Naive thymus-derived CD4-positive, alpha-beta T cell (primary cell): ENCODE results near the gene WNT4. TPM values are rescaled to one million over a fixed set of nuclear protein-coding genes. Genes with fewer than 3 reads are reported as not detected.

Experiments used
- ATAC-seq: fragments of 150-1000 bp; cut with Tn5 transposase; 2 replicates; pipeline ENCODE4 v1.10.0; 2021; ENCODE audit warnings: mild to moderate bottlenecking, moderate library complexity
- CTCF ChIA-PET: fragments of 350-600 bp; sonication (Branson Sonifier 250); formaldehyde crosslinking; loops from one replicate; lab custom pipeline; 2021; ENCODE audit warnings: antibody characterized with exemption; lab: Charles Lee
- POLR2A ChIA-PET: fragments of 350-600 bp; sonication (Branson Sonifier 250); formaldehyde crosslinking; loops from one replicate; lab custom pipeline; 2021; ENCODE audit warnings: antibody characterized with exemption, inconsistent platforms; lab: Charles Lee
- DNase-seq, 9 donors: peaks; one replicate each; pipeline versions ENCODE4 v3.0.0 to v3.0.0-alpha.2; 2020 to 2022; ENCODE audit warnings: mixed read lengths in 1 of 9
- H3K27ac ChIP-seq: one replicate; pipeline ENCODE4 v1.7.0; 2013; ENCODE audit warnings: mild to moderate bottlenecking, low read depth, low read length, moderate library complexity
- H3K27me3 ChIP-seq, 2 donors: one replicate each; pipeline ENCODE4 v1.7.0; 2013; ENCODE audit warnings: low read length in 2 of 2, mild to moderate bottlenecking in 2 of 2, moderate library complexity in 2 of 2; ENCODE audit not compliant: control insufficient read depth in 2 of 2, insufficient read depth in 2 of 2
- H3K36me3 ChIP-seq, 3 experiments: 1 replicate in 2 of 3; 2 replicates in 1 of 3; pipeline ENCODE4 v1.7.0; 2013; ENCODE audit warnings: low read length in 3 of 3, mild to moderate bottlenecking in 3 of 3, moderate library complexity in 1 of 3; ENCODE audit not compliant: insufficient read depth in 3 of 3, control insufficient read depth in 2 of 3
- H3K4me1 ChIP-seq, 2 donors: one replicate each; pipeline ENCODE4 v1.7.0; 2013; ENCODE audit warnings: low read length in 2 of 2, mild to moderate bottlenecking in 2 of 2, moderate library complexity in 1 of 2; ENCODE audit not compliant: control insufficient read depth in 2 of 2, insufficient read depth in 2 of 2
- H3K4me3 ChIP-seq: 2 replicates; pipeline ENCODE4 v1.7.0; 2013; ENCODE audit warnings: mild to moderate bottlenecking, low read length
- H3K9me3 ChIP-seq, 3 experiments: 1 replicate in 2 of 3; 2 replicates in 1 of 3; pipeline ENCODE4 v1.7.0; 2013; ENCODE audit warnings: low read length in 3 of 3; ENCODE audit not compliant: control insufficient read depth in 2 of 3
- H3K27ac Mint-ChIP-seq, 9 donors: one replicate each; pipeline ENCODE4 v1.8.0; 2020 to 2022; ENCODE audit warnings: mixed read lengths in 9 of 9, mild to moderate bottlenecking in 8 of 9, moderate library complexity in 5 of 9, inconsistent platforms in 2 of 9
- H3K27me3 Mint-ChIP-seq, 5 donors: one replicate each; pipeline ENCODE4 v1.8.0; 2021 to 2022; ENCODE audit warnings: mixed read lengths in 5 of 5, mild to moderate bottlenecking in 1 of 5
- H3K36me3 Mint-ChIP-seq, 5 donors: one replicate each; pipeline ENCODE4 v1.8.0; 2020 to 2022; ENCODE audit warnings: mixed read lengths in 5 of 5, mild to moderate bottlenecking in 3 of 5, inconsistent platforms in 1 of 5
- H3K4me1 Mint-ChIP-seq, 7 donors: one replicate each; pipeline ENCODE4 v1.8.0; 2020 to 2022; ENCODE audit warnings: mixed read lengths in 7 of 7, mild to moderate bottlenecking in 3 of 7, inconsistent platforms in 1 of 7
- H3K4me3 Mint-ChIP-seq, 10 donors: one replicate each; pipeline ENCODE4 v1.8.0; 2020 to 2022; ENCODE audit warnings: mild to moderate bottlenecking in 10 of 10, mixed read lengths in 10 of 10, moderate library complexity in 6 of 10, inconsistent platforms in 2 of 10
- H3K9me3 Mint-ChIP-seq, 11 donors: one replicate each; pipeline ENCODE4 v1.8.0; 2020 to 2022; ENCODE audit warnings: mixed read lengths in 11 of 11, mild to moderate bottlenecking in 4 of 11, inconsistent platforms in 1 of 11, moderate library complexity in 1 of 11
- intact Hi-C, 2 donors: fragments of 100-400 bp; cut with micrococcal nuclease; formaldehyde crosslinking; loops; one replicate each; pipeline ENCODE4 v1.15.1; 2023
- polyA plus RNA-seq, 2 donors: library from polyadenylated mRNA; unstranded; fragments of 300-500 nt; fragmentation: Illumina TruSeq; gene quantifications; one replicate each; pipeline ENCODE4 v1.2.3, GENCODE V29; 2021
- total RNA-seq, 6 experiments: library from RNA in 5 of 6; stranded (reverse) in 5 of 6; gene quantifications; 1 replicate in 5 of 6; 2 replicates in 1 of 6; pipeline ENCODE4 v1.2.3 and lab custom pipeline; 2021 to 2026

Gene WNT4
- total and polyA plus RNA-seq, 7 experiments from 2014 or later = 0.05 TPM; not detected in 6

DNA sequence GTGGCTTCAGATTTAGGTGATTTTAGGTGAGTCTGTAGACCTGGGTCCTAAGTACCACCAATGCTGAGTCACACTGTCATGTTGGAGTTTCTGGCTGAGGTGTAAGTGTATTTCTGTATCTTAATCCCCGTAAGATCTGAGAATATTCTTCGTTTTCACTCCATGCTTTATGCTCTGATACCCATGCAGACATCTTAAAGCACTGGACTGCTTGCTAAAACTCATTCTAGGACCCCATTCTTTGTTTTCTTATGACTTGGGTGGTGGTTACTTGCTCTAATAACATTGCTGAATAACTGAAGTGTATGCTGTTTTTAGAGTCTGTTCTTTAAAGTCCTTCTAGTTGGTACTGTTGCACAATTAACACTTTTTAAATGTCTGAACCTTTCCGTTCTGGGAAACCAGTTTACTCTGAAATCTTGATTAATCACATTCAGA, 53.7 kb downstream of the WNT4 start:
- ChIA-PET CTCF (interaction anchor here (0.9 to 2.1 kb wide), 2 partner anchors 21 to 65 kb away, joined by 3 to 8 read pairs; no protein-coding TSS in a partner anchor), POLR2A (interaction anchor here (0.5 to 2.5 kb wide), 6 partner anchors 11 to 1182 kb away, joined by 3 to 13 read pairs (median 10); no protein-coding TSS in a partner anchor)
- Mint-ChIP-seq H3K4me3 (peak overlapping the region; percentile 67 to 87 (median 78)), H3K27ac (peak overlapping the region; percentile 64 to 92 (median 73)), H3K9me3 (no peaks in the 10 kb centered on the region), H3K27me3 (no peaks in the 10 kb centered on the region), H3K4me1 (peaks cover 72 to 99% (median 96%) of the 10 kb centered on the region in 7 donors), H3K36me3 (peaks cover 18 to 62% (median 22%) of the 10 kb centered on the region in 5 donors)
- Histone ChIP-seq H3K4me3 (peak overlapping the region; percentile 16), H3K27ac (peak overlapping the region; percentile 63), H3K4me1 (peaks cover 48 to 61% of the 10 kb centered on the region in 2 donors), H3K27me3 (no peaks in the 10 kb centered on the region), H3K36me3 (peaks cover 6 to 46% (median 20%) of the 10 kb centered on the region in 3 experiments), H3K9me3 (no peaks in the 10 kb centered on the region)
- intact Hi-C loops = loop anchor here (2.0 to 5.0 kb wide), 2 partner anchors 37 to 64 kb away; partner anchors contain the start of gene CDC42 (in 1 of the 2)
- no peak for DNase-seq
- no peak for ATAC-seq

DNA sequence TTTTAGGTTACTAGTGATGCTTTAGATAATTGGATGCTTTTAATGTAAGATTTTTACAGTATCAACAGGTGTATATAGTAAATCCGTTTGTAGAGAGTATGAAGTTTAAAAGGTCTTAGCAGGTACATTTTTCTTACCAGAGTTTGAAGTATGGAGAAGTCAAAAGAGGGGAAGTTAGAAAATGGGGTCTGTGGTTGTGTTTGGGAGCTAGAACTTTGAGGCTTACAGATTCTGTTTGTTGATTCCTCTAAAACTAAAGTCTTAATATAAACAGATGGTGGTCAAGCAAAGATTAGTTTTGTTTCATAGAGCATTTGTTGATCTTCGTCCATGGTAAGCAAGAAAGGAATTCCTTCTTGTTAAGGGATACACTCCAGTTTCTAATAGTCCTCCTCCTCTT, 54.6 kb downstream of the WNT4 start:
- H3K4me3 Mint-ChIP-seq = peak overlapping the region; percentile 67 to 87 (median 78)
- ChIA-PET POLR2A (interaction anchor here (1.0 kb wide), 1 partner anchor 17 kb away, joined by 3 read pairs; no protein-coding TSS in a partner anchor), CTCF (interaction anchor here (0.9 kb wide), 1 partner anchor 22 kb away, joined by 3 read pairs; no protein-coding TSS in a partner anchor)
- Histone ChIP-seq H3K27me3 (no peaks in the 10 kb centered on the region), H3K27ac (peak overlapping the region; percentile 63), H3K9me3 (no peaks in the 10 kb centered on the region), H3K36me3 (peaks cover 6 to 40% (median 14%) of the 10 kb centered on the region in 3 experiments), H3K4me3 (no peak overlapping the region), H3K4me1 (peaks cover 54 to 69% of the 10 kb centered on the region in 2 donors)
- DNase-seq (no peak), ATAC-seq (no peak)
- peak overlapping the region; percentile 64 to 92 (median 73) for H3K27ac Mint-ChIP-seq
- peaks cover 18 to 61% (median 21%) of the 10 kb centered on the region in 5 donors for H3K36me3 Mint-ChIP-seq
- no peaks in the 10 kb centered on the region for H3K9me3 Mint-ChIP-seq
- peaks cover 71 to 100% (median 96%) of the 10 kb centered on the region in 7 donors for H3K4me1 Mint-ChIP-seq
- H3K27me3 Mint-ChIP-seq = no peaks in the 10 kb centered on the region
- intact Hi-C loops = loop anchor here (1.0 to 5.0 kb wide), 3 partner anchors 10 to 64 kb away; partner anchors contain the start of gene CDC42 (in 1 of the 2)

DNA sequence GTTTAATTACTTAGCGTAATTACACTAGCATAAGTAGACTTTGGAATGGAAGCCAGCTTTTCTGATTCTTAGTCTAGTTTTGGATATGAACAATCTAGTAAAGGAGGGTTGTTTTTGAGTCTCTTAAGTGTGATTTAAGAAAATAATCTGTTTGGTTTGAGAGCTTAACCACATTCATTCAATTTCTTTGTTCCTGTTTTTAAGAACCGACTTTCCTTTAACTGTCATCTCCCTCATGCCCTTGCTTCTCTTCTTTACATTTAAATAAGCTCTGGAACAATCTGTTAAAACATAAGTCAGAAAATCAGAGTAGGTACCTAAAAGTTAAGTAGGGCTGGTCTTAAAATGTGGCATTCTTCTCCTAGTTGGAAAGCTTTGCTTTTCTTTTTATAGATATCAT, 62.7 kb downstream of the WNT4 start:
- POLR2A ChIA-PET = interaction anchor here (0.6 to 1.4 kb wide), 4 partner anchors 17 to 55 kb away, joined by 3 to 6 read pairs (median 4); no protein-coding TSS in a partner anchor
- Histone ChIP-seq H3K9me3 (no peaks in the 10 kb centered on the region), H3K27me3 (no peaks in the 10 kb centered on the region), H3K36me3 (peaks cover 13 to 41% (median 16%) of the 10 kb centered on the region in 3 experiments), H3K4me1 (peaks cover 41 to 55% of the 10 kb centered on the region in 2 donors), H3K4me3 (no peak overlapping the region), H3K27ac (no peak overlapping the region)
- H3K27ac Mint-ChIP-seq = peak overlapping the region in 7 of 9 donors; percentile 45 to 85 (median 63)
- peaks cover 16 to 46% (median 31%) of the 10 kb centered on the region in 5 donors for H3K36me3 Mint-ChIP-seq
- DNase-seq (no peak), ATAC-seq (no peak)
- intact Hi-C loops = no loop called here
- no peaks in the 10 kb centered on the region for H3K27me3 Mint-ChIP-seq
- peak overlapping the region in 3 of 10 donors; percentile 35 to 73 (median 70) for H3K4me3 Mint-ChIP-seq
- peaks cover 57 to 93% (median 87%) of the 10 kb centered on the region in 7 donors for H3K4me1 Mint-ChIP-seq
- CTCF ChIA-PET = no interaction called here
- H3K9me3 Mint-ChIP-seq = no peaks in the 10 kb centered on the region

DNA sequence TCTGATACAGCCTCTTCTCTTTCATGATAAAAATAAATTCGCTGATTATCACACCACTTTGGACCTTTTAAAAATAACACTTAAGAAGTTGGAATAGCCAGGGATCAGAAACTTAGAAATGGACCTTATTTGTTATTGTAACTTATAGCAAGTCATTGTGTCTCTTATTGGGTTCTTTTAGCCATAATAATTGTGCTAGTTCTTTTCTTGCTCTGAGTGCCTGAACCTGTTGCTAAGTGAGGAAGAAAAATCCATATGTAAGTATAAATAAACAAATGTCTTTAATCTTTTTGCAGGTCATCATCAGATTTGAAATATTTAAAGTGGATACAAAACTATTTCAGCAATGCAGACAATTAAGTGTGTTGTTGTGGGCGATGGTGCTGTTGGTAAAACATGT, 64.8 kb downstream of the WNT4 start:
- ATAC-seq (no peak), DNase-seq (no peak)
- Mint-ChIP-seq H3K27ac (peak overlapping the region in 8 of 9 donors; percentile 9 to 94 (median 68)), H3K4me3 (peak overlapping the region in 8 of 10 donors; percentile 45 to 73 (median 64)), H3K36me3 (peaks cover 16 to 45% (median 34%) of the 10 kb centered on the region in 5 donors), H3K9me3 (no peaks in the 10 kb centered on the region), H3K4me1 (peaks cover 65 to 95% (median 84%) of the 10 kb centered on the region in 7 donors), H3K27me3 (no peaks in the 10 kb centered on the region)
- no peaks in the 10 kb centered on the region for H3K27me3 ChIP-seq
- peaks cover 41 to 60% of the 10 kb centered on the region in 2 donors for H3K4me1 ChIP-seq
- H3K36me3 ChIP-seq = peaks cover 13 to 51% (median 16%) of the 10 kb centered on the region in 3 experiments
- H3K9me3 ChIP-seq = no peaks in the 10 kb centered on the region
- ChIA-PET POLR2A (interaction anchor here (0.6 to 1.1 kb wide), 3 partner anchors 23 to 493 kb away, joined by 3 read pairs; no protein-coding TSS in a partner anchor), CTCF (no interaction called here)
- peak overlapping the region; percentile 48 for H3K27ac ChIP-seq
- H3K4me3 ChIP-seq = no peak overlapping the region
- intact Hi-C loops = loop anchor here in 1 of 2 donors (1.0 kb wide), 1 partner anchor 10 kb away; no protein-coding TSS in a partner anchor

DNA sequence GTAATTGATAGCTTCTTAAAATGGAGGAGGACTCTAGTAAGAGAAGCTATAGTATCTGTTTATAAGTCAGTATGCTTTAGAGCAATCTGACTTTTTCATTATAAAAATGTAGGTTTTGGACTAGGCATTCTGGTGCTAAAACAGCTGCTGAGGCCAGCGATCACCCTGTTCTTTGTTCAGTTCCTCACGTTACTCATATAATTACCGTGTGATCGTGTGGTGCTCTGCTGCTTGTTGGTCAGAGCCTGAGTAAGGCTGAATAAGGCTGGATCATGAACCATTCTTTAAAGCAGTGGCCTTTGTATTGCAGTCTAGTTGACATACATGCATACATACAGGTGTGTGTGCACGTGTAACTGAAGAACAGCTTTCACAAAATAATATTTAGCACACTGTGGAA, 65.2 kb downstream of the WNT4 start:
- H3K36me3 Mint-ChIP-seq = peaks cover 16 to 45% (median 34%) of the 10 kb centered on the region in 5 donors

DNA sequence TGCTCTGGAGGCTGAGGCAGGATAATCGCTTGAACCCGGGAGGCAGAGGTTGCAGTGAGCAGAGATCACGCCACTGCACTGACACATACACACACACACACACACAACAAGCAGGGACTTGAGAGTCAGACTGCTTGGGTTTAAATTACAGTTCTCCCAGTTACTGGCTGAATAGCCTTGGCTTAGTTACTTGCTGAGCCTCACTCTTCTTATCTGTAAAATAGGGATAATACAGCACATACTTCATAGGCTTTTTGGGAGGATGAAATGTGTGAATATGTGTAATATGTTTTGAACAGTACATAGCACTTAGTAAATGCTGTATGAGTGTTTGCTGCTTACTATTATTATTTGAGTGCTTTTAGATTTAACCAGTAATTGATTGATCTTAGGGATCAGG, 66.6 kb downstream of the WNT4 start:
- H3K4me3 Mint-ChIP-seq = peak overlapping the region in 9 of 10 donors; percentile 45 to 75 (median 66)
- intact Hi-C loops = loop anchor here in 1 of 2 donors (2.0 kb wide), 1 partner anchor 14 kb away; no protein-coding TSS in a partner anchor
- peaks cover 5 to 41% (median 9%) of the 10 kb centered on the region in 3 experiments for H3K36me3 ChIP-seq
- DNase-seq = no peak
- H3K27ac ChIP-seq = peak overlapping the region; percentile 53
- no peaks in the 10 kb centered on the region for H3K9me3 ChIP-seq
- H3K4me1 ChIP-seq = peaks cover 51 to 70% of the 10 kb centered on the region in 2 donors
- no peaks in the 10 kb centered on the region for H3K27me3 ChIP-seq
- H3K36me3 Mint-ChIP-seq = peaks cover 11 to 41% (median 35%) of the 10 kb centered on the region in 5 donors
- no peaks in the 10 kb centered on the region for H3K9me3 Mint-ChIP-seq
- H3K27me3 Mint-ChIP-seq = no peaks in the 10 kb centered on the region
- H3K4me3 ChIP-seq = no peak overlapping the region
- ATAC-seq = no peak
- peak overlapping the region in 8 of 9 donors; percentile 60 to 90 (median 76) for H3K27ac Mint-ChIP-seq
- ChIA-PET POLR2A (interaction anchor here (1.0 to 5.0 kb wide), 5 partner anchors 9 to 51 kb away, joined by 3 to 28 read pairs (median 4); partner anchors contain the start of gene CDC42), CTCF (interaction anchor here (1.7 kb wide), 1 partner anchor 52 kb away, joined by 5 read pairs; no protein-coding TSS in a partner anchor)
- H3K4me1 Mint-ChIP-seq = peaks cover 70 to 100% (median 90%) of the 10 kb centered on the region in 7 donors

More for the DNA sequence above, 65.2 kb downstream of the WNT4 start:
- Mint-ChIP-seq H3K9me3 (no peaks in the 10 kb centered on the region), H3K27me3 (no peaks in the 10 kb centered on the region), H3K27ac (peak overlapping the region in 8 of 9 donors; percentile 23 to 94 (median 74)), H3K4me3 (peak overlapping the region in 8 of 10 donors; percentile 22 to 73 (median 64)), H3K4me1 (peaks cover 69 to 99% (median 88%) of the 10 kb centered on the region in 7 donors)
- DNase-seq (no peak), ATAC-seq (no peak)
- H3K27ac ChIP-seq = peak overlapping the region; percentile 48
- H3K4me3 ChIP-seq = no peak overlapping the region
- ChIA-PET CTCF (no interaction called here), POLR2A (interaction anchor here (1.0 to 1.1 kb wide), 2 partner anchors 23 to 24 kb away, joined by 3 read pairs; no protein-coding TSS in a partner anchor)
- H3K36me3 ChIP-seq = peaks cover 13 to 51% (median 16%) of the 10 kb centered on the region in 3 experiments
- no peaks in the 10 kb centered on the region for H3K27me3 ChIP-seq
- intact Hi-C loops = loop anchor here in 1 of 2 donors (1.0 to 2.0 kb wide), 2 partner anchors 11 to 15 kb away; no protein-coding TSS in a partner anchor
- H3K4me1 ChIP-seq = peaks cover 43 to 64% of the 10 kb centered on the region in 2 donors
- no peaks in the 10 kb centered on the region for H3K9me3 ChIP-seq
